Endodermal cell (in vitro differentiated cells): ENCODE data around the gene HECTD3. TPM values are rescaled to one million over a fixed set of nuclear protein-coding genes. Genes with fewer than 3 reads are reported as not detected.
A peak's percentile ranks its signal among the peaks of the same experiment; 100 is the strongest.
"Not testable (repeated sequence)": the region's sequence is repeated elsewhere in the genome, so short reads cannot be mapped to it uniquely, and the experiment has no call there.

ENCODE experiments used
- DNase-seq: peaks from one replicate; pipeline ENCODE4 v3.0.0-alpha.2; 2017
- H3K27ac ChIP-seq: 2 replicates; pipeline ENCODE4 v1.5.1; 2013; ENCODE audit warnings: mild to moderate bottlenecking, low read depth, low read length, moderate library complexity
- H3K27me3 ChIP-seq: 2 replicates; pipeline ENCODE4 v1.6.1; 2013; ENCODE audit warnings: mild to moderate bottlenecking, low read length, moderate library complexity; ENCODE audit not compliant: insufficient read depth, control insufficient read depth, poor library complexity, severe bottlenecking
- H3K36me3 ChIP-seq: 2 replicates; pipeline ENCODE4 v1.7.0; 2013; ENCODE audit warnings: mild to moderate bottlenecking, low read length, moderate library complexity; ENCODE audit not compliant: control insufficient read depth, insufficient read depth
- H3K4me1 ChIP-seq: one replicate; pipeline ENCODE4 v1.7.0; 2013; ENCODE audit warnings: low read length; ENCODE audit not compliant: control insufficient read depth, insufficient read depth
- H3K4me3 ChIP-seq: 2 replicates; pipeline ENCODE4 v1.5.1; 2013; ENCODE audit warnings: mild to moderate bottlenecking, low read length, moderate library complexity
- H3K9ac ChIP-seq: 2 replicates; pipeline ENCODE4 v1.6.1; 2013; ENCODE audit warnings: mild to moderate bottlenecking, low read length, moderate library complexity; ENCODE audit not compliant: poor library complexity, severe bottlenecking; ENCODE audit errors: extremely low read depth
- H3K9me3 ChIP-seq: 2 replicates; pipeline ENCODE4 v1.6.1; 2013; ENCODE audit warnings: mild to moderate bottlenecking, low read length, moderate library complexity; ENCODE audit not compliant: control insufficient read depth
- H3K27ac Mint-ChIP-seq: 2 replicates; pipeline ENCODE4 v1.8.0; 2020; ENCODE audit warnings: mixed read lengths
- H3K27me3 Mint-ChIP-seq: 2 replicates; pipeline ENCODE4 v1.8.0; 2021; ENCODE audit warnings: mild to moderate bottlenecking, mixed read lengths; ENCODE audit not compliant: insufficient read depth
- H3K36me3 Mint-ChIP-seq: 2 replicates; pipeline ENCODE4 v1.8.0; 2020; ENCODE audit warnings: low read depth, mixed read lengths
- H3K4me1 Mint-ChIP-seq: 2 replicates; pipeline ENCODE4 v1.8.0; 2020; ENCODE audit warnings: mixed read lengths
- H3K4me3 Mint-ChIP-seq: 2 replicates; pipeline ENCODE4 v1.8.0; 2020; ENCODE audit warnings: mild to moderate bottlenecking, moderate library complexity, mixed read lengths
- H3K9me3 Mint-ChIP-seq: 2 replicates; pipeline ENCODE4 v1.8.0; 2020; ENCODE audit warnings: mild to moderate bottlenecking, mixed read lengths
- CTCF ChIP-seq: fragments of 200-600 bp; sonication (generic); conservative IDR thresholded peaks from 2 replicates; pipeline ENCODE4 v1.5.0; 2021; ENCODE audit warnings: antibody characterized with exemption, mild to moderate bottlenecking
- WGBS, 2 experiments: methylation state at CpG; one replicate each; pipeline versions ENCODE4 v1.1.5 to v1.1.7; 2013; ENCODE audit warnings: missing lambda C conversion rate in 2 of 2, mixed read lengths in 1 of 2; ENCODE audit not compliant: insufficient coverage in 1 of 2, insufficient read length in 1 of 2; 5-methylcytosine and 5-hydroxymethylcytosine counted together
- total RNA-seq, 2 donors: library from RNA; stranded (reverse); fragmentation: NEBNext Ultra II Directional in 1 of 2; extraction: Animal tissue kit (Norgen Biotek cat#: 25700) in 1 of 2; gene quantifications; 2 replicates in 1 of 2; 3 replicates in 1 of 2; pipeline ENCODE4 v1.2.1, GENCODE V29; 2021

HECTD3 gene
- total RNA-seq, 2 donors from 2014 or later, result 33.2 to 43.7 TPM

- H3K27me3 Mint-ChIP-seq, result no peaks in the 10 kb centered on the region
- no peaks in the 10 kb centered on the region for H3K36me3 Mint-ChIP-seq
- H3K9me3 ChIP-seq, result no peaks in the 10 kb centered on the region
- H3K9me3 Mint-ChIP-seq, result peaks cover 2% of the 10 kb centered on the region
- no peak overlapping the region for H3K27ac ChIP-seq
- no peak for DNase-seq
- WGBS, 2 experiments, result 92 to 94% methylated on average over 4 to 6 of the region's 7 CpGs
- H3K27ac Mint-ChIP-seq, result no peak overlapping the region
- H3K4me3 Mint-ChIP-seq, result no peak overlapping the region
- no peaks in the 10 kb centered on the region for H3K36me3 ChIP-seq
- TF ChIP-seq CTCF, result no peak
- H3K4me1 ChIP-seq, result peaks cover 2% of the 10 kb centered on the region
- no peak overlapping the region for H3K4me3 ChIP-seq
- no peaks in the 10 kb centered on the region for H3K4me1 Mint-ChIP-seq
- H3K27me3 ChIP-seq, result no peaks in the 10 kb centered on the region
- no peak overlapping the region for H3K9ac ChIP-seq
Observed at GRCh38 chr1:44994309-44994898, 16.7 kb downstream of the HECTD3 start.

- no peaks in the 10 kb centered on the region for H3K36me3 Mint-ChIP-seq
- H3K27ac Mint-ChIP-seq, result no peak overlapping the region
- WGBS, 2 experiments, result 93 to 94% methylated on average over 22 to 24 of the region's 24 CpGs
Observed at GRCh38 chr1:44988531-44989156, 22.5 kb downstream of the HECTD3 start.

GRCh38 chr1:44985747-44986359 lies 25.3 kb downstream of the HECTD3 start:
- Mint-ChIP-seq H3K27ac (peak overlapping the region; percentile 80), H3K4me3 (peak overlapping the region; percentile 89), H3K27me3 (peaks cover 1% of the 10 kb centered on the region), H3K36me3 (peaks cover 9% of the 10 kb centered on the region), H3K9me3 (peaks cover 5% of the 10 kb centered on the region), H3K4me1 (peaks cover 4% of the 10 kb centered on the region)
- TF ChIP-seq CTCF, result no peak
- no peaks in the 10 kb centered on the region for H3K4me1 ChIP-seq
- no peak for DNase-seq
- no peak overlapping the region for H3K27ac ChIP-seq
- peaks cover under 1% of the 10 kb centered on the region for H3K36me3 ChIP-seq
- 22 to 26% methylated on average over 17 to 19 of the region's 19 CpGs for WGBS, 2 experiments
- peak overlapping the region; percentile 33 for H3K9ac ChIP-seq
- H3K27me3 ChIP-seq, result no peaks in the 10 kb centered on the region
- H3K4me3 ChIP-seq, result peak overlapping the region; percentile 91
- H3K9me3 ChIP-seq, result no peaks in the 10 kb centered on the region

More at GRCh38 chr1:44988531-44989156, 22.5 kb downstream of the HECTD3 start:
- no peaks in the 10 kb centered on the region for H3K4me1 ChIP-seq
- peaks cover 5% of the 10 kb centered on the region for H3K9me3 Mint-ChIP-seq
- DNase-seq, result no peak
- H3K4me3 ChIP-seq, result no peak overlapping the region
- H3K4me3 Mint-ChIP-seq, result no peak overlapping the region
- TF ChIP-seq CTCF, result no peak
- no peaks in the 10 kb centered on the region for H3K36me3 ChIP-seq
- peaks cover 1% of the 10 kb centered on the region for H3K27me3 Mint-ChIP-seq
- H3K27me3 ChIP-seq, result no peaks in the 10 kb centered on the region
- no peak overlapping the region for H3K27ac ChIP-seq
- H3K9ac ChIP-seq, result no peak overlapping the region
- H3K9me3 ChIP-seq, result no peaks in the 10 kb centered on the region
- peaks cover 4% of the 10 kb centered on the region for H3K4me1 Mint-ChIP-seq

GRCh38 chr1:44977372-44977771 lies 33.8 kb downstream of the HECTD3 start:
- Histone ChIP-seq H3K9me3 (peaks cover 21% of the 10 kb centered on the region), H3K36me3 (peaks cover 62% of the 10 kb centered on the region)
- 95 to 100% methylated on average over 3 to 4 of the region's 4 CpGs for WGBS, 2 experiments
- not testable (repeated sequence) for H3K9ac ChIP-seq, H3K4me1 ChIP-seq, H3K27ac ChIP-seq, H3K4me3 Mint-ChIP-seq, H3K4me3 ChIP-seq, H3K4me1 Mint-ChIP-seq, H3K27ac Mint-ChIP-seq, H3K27me3 Mint-ChIP-seq, H3K27me3 ChIP-seq, DNase-seq
- H3K9me3 Mint-ChIP-seq, result peaks cover 13% of the 10 kb centered on the region
- peaks cover 54% of the 10 kb centered on the region for H3K36me3 Mint-ChIP-seq
